ENCODE results near the gene CLIC6. TPM values are rescaled to one million over a fixed set of nuclear protein-coding genes. Genes with fewer than 3 reads are reported as not detected.

CLIC6 gene
- total and polyA plus RNA-seq, 2 of the 4 experiments (the other 2 are of a cell fraction) = not detected

DNA sequence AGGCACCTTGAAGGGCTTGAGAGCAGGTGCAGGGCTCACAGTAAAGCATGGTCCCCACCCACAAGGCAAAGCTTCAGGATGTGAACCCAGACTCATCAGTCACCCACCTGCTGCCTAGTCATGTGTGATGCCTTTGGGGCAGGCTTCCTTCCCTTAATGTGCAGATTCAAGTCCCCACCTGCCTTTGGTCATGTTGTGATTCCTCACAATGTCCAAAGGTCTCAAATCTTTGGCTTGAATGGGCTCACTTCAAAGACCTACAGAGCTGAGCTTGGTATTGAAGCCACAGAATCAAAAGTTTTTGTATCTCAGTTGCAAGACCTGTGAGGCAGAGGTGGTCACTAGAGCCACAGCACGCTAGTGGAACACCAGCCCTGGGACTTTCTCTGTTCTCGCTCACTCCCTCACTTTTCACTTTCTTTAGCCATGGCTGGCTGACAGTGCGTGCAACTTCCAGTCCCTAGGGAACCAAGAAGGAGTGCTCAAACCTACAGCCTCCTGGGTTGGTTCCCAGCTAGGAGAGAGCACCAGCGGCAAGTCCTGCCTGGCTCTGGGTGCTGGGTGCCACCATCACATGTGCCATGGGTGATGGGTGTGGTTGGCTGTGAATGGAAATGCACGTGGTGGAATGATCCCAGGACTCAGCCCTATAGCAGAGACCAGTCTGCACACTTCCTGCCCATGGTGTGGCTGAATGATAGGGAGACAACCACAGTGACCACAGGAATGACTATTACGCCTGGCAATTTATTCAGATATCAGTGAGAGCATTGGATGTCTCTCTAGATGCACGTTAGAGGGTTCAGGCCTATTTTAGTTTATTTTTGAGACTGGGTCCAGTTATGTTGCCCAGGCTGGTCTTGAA is 26.4 kb upstream of the CLIC6 start:
- H3K4me1 ChIP-seq (ENCODE audit: control insufficient read depth, insufficient read depth, low read length) = peaks cover 3% of the 10 kb centered on the region
- no peak overlapping the region for H3K4ac ChIP-seq (ENCODE audit: low read depth, low read length)
- H2AFZ ChIP-seq (replicated peaks; ENCODE audit: low read length, poor library complexity) = no peak overlapping the region
- H3K9ac ChIP-seq (ENCODE audit: low read depth, low read length) = no peak overlapping the region
- in situ Hi-C loops (cut with MboI; ENCODE audit: low sequenced_read_pairs) (no loop called here), dilution Hi-C loops (cut with HindIII; ENCODE audit: low sequenced_read_pairs, unreplicated experiment) (no loop called here), intact Hi-C loops (cut with micrococcal nuclease) (no loop called here)
- H3K27me3 ChIP-seq (ENCODE audit: control insufficient read depth, insufficient read depth, low read length) = peaks cover 2% of the 10 kb centered on the region; the same call in 1 of the 2 replicates
- H3K56ac ChIP-seq (ENCODE audit: extremely low read depth, insufficient read depth, low read length) = no peak overlapping the region
- no peak overlapping the region for H2BK5ac ChIP-seq (ENCODE audit: low read depth, low read length, poor library complexity, severe bottlenecking)
- H3K4me3 ChIP-seq (ENCODE audit: insufficient read depth, low read depth, low read length) = no peak overlapping the region
- H3K36me3 ChIP-seq (ENCODE audit: control insufficient read depth, insufficient read depth, low read length) = no peaks in the 10 kb centered on the region
- WGBS, 2 experiments (ENCODE audit: extremely low coverage in 2 of 2, insufficient read length in 1 of 2) = 69% methylated on average over 2 of the region's 7 CpGs; no CpG with 5 or more reads in 1 of the 2 experiments
- no peak overlapping the region for H2AK9ac ChIP-seq (replicated peaks; ENCODE audit: low read depth, low read length, poor library complexity)
- H3K4me2 ChIP-seq (ENCODE audit: low read depth, low read length) = no peak overlapping the region
- H2BK120ac ChIP-seq (ENCODE audit: low read depth, low read length) = no peak overlapping the region
- no peak overlapping the region for H4K91ac ChIP-seq (ENCODE audit: insufficient read depth, low read depth, low read length)
- H3K27ac ChIP-seq (ENCODE audit: insufficient read depth, low read length) = no peak overlapping the region
- no peak for ATAC-seq (ENCODE audit: low read depth)
- no peaks in the 10 kb centered on the region for H4K20me1 ChIP-seq (ENCODE audit: insufficient read depth, low read length)
- H3K9me1 ChIP-seq (ENCODE audit: insufficient read depth, low read length) = peaks cover 7% of the 10 kb centered on the region
- H2BK15ac ChIP-seq (ENCODE audit: low read depth, low read length) = no peak overlapping the region
- ChIA-PET POLR2A (ENCODE audit: unreplicated experiment) (no interaction called here), CTCF (no interaction called here)
- H3K9me3 ChIP-seq (ENCODE audit: control insufficient read depth, insufficient read depth, low read length) = no peaks in the 10 kb centered on the region
- H2BK20ac ChIP-seq (ENCODE audit: low read depth, low read length) = no peak overlapping the region; the same call in 1 of the 2 replicates
- H2AK5ac ChIP-seq (ENCODE audit: low read depth, low read length) = no peak overlapping the region
- no peak overlapping the region for H4K5ac ChIP-seq (ENCODE audit: low read depth, low read length)
- H3K23ac ChIP-seq (ENCODE audit: low read depth, low read length) = no peak overlapping the region
- no TSS peak for BruUV-seq (replicated peaks)
- H3K18ac ChIP-seq (ENCODE audit: low read depth, low read length) = no peak overlapping the region
- H3K14ac ChIP-seq (replicated peaks; ENCODE audit: low read depth, low read length) = no peak overlapping the region
- DNase-seq = peak; percentile 18
- no peaks in the 10 kb centered on the region for H3K79me1 ChIP-seq (ENCODE audit: low read depth in 1 of 2, low read length in 2 of 2)
- TF ChIP-seq BHLHE40 (IDR thresholded peaks at IDR 0.05; ENCODE audit: low read depth, low read length) (peak; percentile 39; the same call in 1 of the 2 replicates), CEBPB (IDR thresholded peaks at IDR 0.05; ENCODE audit: low read depth, low read length) (no peak)
- H4K8ac ChIP-seq (ENCODE audit: low read depth in 2 of 2, low read length in 2 of 2) = no peak overlapping the region

Measured in IMR-90 (cell line).